Right forelimb (tissue), 1 donor: ENCODE data around the gene ZMAT5.

Experiments used
- DNase-seq: peaks from one replicate; pipeline ENCODE4 v3.0.0-alpha.2; 2018

ZMAT5 gene

DNA sequence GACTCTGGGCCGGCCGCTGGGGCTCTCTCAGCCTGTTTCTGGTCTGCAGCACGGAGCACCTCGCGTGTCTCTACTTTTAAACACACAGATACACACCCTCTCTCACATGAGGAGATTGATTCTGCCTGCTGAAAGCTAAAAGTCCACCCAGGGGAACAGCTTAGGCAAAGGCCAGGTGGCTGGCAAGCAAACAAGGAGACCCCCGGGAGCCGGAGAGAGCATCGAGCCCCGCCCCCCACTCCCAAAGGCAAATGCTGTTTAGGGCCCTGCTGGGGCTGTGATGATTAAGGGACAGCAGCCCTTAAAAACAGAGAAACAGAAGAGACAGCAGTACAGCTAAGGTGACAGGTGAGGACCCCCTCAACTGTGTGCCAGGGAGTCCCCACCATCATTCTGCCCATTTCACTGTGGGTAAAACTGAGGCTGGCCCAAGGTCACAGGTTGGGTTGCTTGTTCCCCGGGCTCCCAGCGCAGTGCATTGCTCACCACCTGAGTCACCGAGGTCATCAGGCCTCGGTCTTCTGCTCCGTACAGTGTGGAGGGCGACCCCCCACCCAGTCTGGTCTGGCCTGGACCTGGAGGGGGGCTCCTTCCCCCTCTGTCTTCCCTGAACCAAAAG, 40.2 kb downstream of the ZMAT5 start:
- DNase-seq: no peak

DNA sequence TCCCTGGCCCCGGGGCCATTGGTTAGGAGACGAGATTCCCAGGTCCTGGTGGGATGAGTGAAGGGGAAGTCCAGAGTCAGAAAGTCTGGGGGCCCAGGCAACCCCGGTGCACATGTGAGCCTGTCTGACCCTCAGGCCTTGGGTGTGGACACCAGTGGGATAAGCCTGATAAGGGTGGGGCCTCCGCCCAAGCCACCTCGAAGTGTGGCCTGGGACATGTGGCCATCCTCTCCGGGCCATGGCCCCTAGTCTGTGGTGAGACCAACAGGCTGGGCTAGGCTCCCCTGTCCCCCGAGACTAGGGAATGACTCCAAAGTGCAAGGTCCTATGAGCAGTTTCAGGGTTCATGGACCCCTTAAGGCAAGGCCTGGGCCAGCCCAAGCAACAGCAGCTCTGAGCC, 40.7 kb downstream of the ZMAT5 start:
- DNase-seq: no peak

DNA sequence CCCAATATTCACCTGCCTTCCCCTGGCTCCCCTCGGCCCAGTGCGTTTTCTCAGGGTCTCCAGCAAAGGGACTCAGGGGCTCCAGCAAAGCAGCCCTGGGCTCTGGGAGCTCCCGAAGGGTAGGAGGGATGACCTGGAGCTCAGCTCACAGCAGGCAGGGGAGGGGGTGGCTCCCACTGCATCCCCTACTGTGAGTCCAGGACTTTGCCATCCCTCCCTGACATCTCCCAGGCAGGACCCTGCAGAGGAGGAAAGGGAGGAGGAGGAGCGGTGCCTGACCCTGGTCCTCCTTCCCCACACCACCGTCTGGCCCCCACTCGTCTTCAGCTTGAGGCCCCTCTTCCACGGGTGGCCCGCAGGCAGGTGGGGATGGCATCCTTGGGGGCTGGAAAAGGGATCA, 42.0 kb downstream of the ZMAT5 start:
- no peak for DNase-seq

DNA sequence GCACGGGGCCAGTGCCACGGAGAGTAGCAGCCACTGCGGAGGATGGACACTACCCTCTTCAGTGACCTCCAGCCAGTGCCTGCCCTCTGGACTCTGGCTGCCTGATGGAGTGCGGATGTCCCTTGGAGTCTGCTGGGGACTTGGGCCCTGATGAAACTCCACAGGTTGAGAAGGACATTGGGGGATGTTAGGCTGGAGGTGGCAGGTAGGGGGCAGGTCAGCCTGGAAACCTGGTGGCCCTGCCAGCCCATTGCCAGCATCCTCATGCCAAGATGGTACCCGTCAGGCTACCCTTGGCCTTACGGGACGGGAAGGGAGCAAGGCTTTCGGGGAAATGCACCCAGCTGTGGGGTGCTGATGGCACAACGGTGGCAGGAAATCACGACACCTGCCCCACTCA, 43.0 kb downstream of the ZMAT5 start:
- no peak for DNase-seq

DNA sequence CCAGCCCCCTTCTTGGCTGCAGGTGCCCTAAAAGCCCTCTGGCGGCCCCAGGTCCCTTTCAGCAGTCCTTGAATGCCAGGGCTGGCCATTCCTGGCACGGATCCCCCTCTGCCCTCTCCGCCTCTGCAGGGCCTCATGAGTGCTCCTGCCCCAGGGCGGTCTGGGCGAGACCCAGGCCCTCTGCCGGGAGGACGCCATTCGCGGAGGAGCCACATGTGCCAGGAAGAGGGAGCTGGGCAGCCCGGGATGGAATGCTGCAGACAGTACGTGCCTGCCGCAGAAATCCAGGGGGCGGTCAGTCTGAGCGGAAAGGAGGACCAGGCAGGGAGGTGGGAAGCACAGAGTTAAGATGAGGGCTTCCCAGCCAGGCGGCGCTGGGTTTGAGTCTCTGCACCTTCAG, 44.2 kb downstream of the ZMAT5 start:
- DNase-seq: no peak

DNA sequence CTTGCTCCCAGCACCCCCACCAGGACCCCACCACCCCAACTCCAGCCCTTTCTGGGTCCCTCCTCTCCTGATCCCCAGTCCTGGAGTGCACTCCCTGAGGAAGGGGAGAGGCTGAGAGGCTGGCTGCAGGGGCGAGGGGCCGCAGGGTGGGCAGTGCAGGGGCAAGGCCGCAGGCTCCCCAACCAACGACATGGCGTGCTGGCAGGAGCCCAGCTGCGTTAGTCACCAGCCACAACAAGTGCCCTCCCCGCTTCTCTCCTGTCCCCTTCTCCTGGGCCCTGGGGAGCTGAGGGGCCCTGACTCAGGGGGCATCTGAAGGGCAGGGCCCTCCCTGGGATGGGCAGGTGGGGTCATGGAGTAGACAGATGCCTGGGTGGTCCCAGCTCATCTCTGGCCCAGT, 44.7 kb downstream of the ZMAT5 start:
- DNase-seq: no peak

DNA sequence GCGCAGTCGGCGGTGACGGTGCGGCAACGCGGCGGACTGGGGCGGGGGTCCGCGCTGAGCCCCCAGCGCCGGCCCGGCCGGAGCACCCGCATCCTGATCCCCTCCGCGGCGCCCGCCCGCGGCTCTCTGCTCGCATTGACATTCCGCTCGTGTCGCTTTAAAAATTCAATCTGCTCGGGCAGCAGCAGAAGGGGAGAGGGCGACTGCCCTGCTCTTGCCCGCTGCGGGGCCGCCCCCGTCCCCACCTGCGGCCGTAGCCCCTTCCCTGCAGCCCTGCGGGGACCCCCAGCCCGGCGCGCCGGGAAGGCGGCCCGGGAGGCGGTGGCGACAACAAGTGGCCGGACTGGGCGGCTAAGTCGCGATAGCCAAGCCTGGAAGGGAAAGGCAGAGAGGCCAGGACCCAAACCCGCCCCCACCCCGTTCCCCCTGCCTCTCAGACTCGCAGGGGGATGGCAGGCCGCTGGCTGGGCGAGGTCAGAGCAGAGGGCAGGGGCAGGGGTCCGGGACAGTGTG, 45.9 kb downstream of the ZMAT5 start:
- DNase-seq: no peak

DNA sequence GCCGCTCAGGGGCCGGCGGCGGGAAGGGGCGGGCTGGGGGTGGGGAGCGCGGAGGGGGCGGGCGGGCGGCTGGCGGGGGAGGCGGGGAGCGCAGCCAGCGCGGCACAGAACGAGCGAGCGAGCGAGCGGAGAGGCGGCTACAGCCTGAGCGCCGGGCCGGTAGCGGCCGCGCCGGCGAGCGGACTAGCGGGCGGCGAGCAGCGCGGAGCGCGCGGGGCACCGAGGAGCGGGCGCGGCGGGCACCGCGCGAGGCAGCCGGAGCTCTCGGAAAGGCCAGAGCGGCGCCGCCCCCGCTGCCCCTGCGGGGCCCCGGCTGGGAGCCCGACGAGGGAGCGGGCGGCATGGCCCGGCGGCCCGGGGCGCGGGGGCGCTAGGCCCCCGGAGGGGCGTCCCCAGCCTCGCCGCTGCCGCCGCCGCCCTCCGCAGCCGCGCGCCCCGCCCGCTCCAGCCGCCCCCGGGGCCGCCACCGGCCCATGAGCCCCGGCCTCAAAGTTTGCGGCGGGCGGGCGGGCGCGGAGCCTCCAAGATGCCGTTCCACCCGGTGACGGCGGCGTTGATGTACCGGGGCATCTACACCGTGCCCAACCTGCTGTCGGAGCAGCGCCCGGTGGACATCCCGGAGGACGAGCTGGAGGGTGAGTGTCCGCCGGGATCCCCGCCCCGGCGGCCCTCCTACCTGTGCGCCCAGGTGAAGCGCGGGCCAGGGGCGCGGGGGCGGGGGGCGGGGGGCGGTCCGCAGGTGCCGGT, 46.7 kb downstream of the ZMAT5 start, which contains the start of gene CABP7:
Gene CABP7, plus strand, starts transcription at position 105 of the 747 bp plus-strand sequence. Its CDS starts 422 bp downstream, at position 527.
- no peak for DNase-seq

DNA sequence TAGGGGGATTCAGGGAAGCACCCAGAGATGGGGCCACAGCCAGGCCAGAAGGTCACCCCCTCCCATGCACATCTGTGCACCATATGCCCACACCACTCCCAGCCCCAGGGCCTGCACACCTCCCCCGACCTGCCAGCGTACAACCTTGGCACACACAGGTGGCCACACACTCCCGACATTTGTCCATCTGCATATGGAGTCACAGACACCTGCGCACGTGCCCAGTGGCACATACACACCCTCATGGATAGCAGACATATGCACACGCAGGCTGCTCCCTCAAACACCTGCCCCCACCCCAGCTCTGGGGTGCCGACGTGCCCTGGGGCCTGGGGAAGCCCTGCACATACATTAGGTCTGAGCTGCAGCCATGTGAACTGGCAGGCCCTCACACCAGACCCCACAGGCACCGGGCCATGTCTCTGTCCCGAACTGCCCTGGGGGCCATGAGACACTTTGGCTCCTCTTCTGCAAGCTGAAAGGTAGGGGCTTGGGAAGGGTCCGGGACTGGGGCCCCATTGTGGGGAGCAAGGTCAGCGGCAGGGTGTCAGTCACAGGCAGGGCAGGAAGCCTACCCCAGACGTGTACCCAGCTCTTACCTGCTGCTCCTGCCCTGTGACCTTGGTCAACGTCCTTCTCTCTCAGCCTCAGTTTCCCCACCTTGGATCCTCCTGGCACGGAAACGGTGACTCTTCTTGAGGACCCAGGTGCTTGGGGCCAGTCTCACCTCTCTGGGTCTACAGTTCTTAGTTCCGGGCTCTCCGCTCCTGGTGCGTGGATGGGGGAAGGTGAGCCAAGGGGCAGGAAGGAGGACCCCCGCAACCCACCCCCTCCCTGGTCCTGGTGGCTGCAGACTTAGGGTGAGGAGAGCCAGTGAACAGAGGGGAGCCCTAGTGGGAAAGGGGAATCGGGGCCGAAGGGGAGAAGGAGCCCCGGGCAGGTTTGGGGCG, 47.6 kb downstream of the ZMAT5 start:
- no peak for DNase-seq

DNA sequence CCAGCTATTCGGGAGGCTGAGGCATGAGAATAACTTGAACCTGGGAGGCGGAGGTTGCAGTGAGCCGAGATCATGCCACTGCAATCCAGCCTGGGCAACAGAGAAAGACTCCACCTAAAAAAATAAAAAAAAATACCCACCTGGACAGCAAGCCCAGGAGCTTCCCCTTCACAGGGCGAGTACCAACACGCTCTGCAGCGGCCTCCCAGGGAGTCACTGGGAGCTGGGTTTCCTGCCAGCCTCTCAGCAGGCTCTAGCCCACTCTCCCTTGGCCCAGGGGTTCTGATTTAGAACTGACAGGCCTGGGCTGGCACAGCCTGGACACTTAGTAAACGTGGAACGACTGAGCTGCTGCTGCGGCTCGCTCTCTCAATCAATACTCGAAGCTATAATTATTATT, 49.0 kb downstream of the ZMAT5 start:
- DNase-seq: no peak

DNA sequence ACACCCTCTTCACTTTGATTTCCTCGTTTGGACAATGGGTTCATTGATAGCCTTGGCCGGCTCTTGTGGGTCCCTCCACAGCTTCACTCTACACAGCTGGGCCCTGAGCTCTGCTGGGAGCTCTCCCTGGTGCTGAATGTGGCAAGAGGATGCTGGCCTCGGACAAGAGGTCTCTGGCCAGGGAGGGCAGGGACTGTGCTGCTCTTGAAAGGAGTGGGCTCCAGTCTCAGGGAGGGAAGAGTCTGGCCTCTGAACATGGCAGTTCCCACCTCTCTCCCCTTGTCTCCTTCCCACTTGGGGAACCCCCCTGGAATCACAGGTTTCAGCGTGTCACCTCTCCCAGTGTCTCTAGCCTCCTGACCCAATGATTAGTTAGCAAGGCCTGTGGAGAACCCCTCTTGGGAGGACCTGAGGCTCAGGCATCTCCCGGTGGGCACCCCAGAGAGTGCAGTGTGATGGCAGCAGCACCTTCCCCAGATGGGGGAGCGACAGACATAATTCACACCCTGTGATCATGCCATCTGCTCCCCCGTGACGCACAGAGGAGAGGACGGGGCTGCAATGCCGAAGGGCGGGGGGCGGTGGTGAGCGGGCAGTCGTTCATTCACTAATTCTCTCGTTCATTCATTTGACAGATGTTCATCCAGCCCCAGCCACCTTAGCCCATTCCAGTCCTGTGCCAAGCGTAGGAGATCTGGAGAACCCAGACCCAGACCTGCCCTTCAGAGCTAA, 49.8 kb downstream of the ZMAT5 start:
- peak; percentile 80 for DNase-seq

DNA sequence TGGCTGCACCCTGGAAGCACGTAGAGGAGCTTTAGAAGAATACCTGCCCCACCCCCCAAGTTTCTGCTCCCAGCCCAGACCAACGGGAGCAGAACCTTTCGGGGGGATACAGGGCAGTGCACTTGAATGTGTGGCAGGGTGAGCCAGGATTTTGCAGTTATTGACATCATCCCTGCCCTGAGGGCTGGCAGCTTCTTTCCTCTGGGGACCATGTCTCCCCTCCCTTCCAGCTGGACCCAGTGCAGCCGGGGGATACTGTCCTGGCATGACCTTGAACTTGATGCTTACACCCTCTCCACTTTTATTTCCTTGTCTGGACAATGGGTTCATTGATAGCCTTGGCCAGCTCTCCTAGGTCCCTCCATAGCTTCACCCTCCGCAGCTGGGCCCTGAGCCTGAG, 51.1 kb downstream of the ZMAT5 start:
- no peak for DNase-seq

DNA sequence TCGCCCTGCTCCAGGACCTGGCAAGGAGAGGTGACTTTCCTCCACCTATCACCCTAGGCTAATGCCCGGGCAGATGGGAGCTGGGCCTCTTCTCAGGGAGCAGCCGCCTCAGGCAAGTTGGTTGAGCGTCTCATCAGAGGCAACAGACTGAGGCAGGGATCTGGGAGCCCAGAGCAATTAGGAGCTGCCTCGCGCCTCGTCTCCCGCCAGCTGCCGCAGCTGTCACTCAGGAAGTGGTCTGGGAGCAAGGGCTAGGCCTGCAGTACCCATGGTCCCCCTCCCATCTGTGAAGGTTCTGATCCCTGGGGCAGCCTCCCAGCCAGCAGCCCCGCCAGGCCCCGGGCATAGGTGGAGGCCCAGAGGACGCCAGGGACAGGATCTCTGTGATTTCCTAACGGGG, 51.6 kb downstream of the ZMAT5 start:
- no peak for DNase-seq

DNA sequence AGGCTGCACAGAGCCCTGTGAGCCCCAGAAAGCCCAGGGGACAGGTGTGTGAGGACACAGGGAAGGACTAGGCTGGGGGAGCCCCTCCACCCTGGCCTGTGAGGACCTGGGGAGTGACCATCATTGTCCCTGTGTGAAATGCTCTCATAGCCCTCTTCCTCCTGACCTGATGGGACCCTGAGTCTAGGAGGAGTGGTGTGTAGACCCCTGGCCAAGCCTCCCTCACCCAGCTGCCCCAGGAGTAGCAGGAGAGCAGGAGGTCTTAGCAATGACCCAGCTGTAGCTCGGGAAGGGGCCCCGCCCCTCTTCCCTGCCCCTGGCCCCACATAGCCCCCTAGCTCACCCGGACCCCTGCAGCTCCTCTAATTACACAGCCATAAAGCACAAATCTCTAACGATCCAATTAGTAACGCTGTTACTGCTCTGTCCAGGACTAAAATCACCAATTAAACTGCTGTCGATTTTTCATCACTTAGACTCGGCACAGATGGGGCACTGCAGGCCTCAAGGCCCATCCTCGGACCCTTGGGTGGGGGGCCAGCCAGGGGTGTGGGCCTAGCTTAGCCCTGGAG, 53.6 kb downstream of the ZMAT5 start:
- DNase-seq: no peak

DNA sequence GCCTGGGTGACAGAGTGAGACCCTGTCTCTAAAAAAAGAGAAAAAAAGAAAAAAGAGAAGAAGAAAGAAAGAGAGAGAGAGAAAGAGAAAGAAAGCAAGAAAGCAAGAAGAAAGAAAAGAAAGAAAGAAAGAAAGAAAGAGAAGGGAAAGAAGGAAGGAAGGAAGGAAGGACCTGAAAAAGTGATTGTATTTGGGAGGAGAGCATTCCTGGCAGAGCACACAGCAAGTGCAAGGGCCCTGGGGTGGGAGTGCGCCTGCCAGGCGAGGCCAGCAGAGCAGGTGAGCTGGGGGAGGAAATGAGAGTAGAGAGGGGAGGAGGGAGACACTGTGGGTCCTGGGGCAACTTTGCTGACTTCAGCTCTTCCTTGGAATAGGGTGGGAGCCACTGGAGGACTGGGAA, 54.7 kb downstream of the ZMAT5 start:
- DNase-seq: no peak

DNA sequence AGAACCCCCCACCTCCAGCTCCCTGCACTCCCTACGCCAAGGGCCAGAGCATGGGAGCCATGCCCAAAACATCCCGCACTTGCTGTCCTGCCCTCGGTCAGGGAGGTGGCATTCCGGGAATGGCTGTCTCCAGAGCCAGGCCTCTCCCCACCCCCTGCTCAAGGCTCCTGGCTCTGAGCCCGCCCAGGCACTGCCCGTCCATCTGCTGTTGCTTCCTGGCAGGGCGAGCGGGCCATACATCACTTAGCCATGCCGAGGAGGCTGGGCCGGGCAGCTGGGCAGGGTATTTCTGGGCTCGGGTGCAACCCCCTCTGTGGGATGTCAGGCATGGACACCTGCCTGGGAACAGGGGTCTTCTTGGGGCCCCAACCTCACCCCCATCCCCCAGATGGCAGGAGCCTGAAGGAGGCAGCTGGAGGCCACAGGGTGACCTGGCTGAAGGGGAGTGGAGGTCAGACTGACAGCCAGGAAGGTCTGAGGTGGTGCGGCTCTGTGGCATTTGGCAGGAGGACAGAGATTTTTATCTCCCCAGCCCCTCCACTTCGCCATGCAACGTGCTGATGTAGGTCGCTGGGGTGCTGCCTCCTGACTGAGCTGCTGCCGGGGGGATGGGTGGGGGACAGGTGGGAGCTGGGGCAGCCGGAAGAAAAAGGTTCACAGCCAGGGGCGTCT, 55.7 kb downstream of the ZMAT5 start:
- DNase-seq: no peak

DNA sequence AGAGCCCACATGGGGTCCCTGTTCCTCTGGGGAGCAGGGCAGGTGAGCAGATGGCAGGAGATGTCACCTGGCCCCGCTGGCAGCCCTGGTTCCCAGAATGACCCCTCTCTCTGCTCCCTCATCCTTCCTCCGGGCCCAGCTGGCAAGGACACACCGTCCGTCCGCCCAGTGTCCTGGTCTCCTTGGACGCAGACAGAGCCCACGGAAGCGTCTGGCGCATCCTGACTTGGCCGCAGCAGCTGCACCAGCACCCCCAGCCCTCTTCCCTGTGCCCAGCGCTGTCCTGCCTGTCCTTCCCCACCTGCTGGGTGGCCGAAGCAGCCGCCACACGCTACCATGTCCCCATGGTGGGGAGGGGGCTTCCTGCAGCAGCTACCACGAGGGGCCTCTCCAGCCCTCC, 56.6 kb downstream of the ZMAT5 start:
- DNase-seq: no peak

DNA sequence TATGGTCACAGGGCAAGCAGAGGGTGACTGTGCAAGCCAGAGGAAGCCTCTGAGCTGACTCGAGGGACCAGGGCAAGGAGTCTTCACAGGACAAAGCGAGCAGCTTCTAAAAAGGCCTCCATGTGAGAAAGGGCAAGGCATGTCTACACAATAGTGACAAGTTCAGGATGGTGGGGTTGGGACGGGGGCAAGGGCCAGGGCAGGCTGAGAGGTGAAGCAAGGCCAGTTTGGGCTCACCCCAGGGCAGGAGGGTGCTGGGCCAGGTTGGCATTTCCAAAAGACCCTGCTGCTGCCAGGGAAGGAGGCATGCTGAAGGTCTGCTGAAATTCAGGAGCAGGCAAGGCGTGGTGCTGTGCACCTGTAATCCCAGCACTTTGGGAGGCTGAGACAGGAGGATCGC, 59.3 kb downstream of the ZMAT5 start:
- DNase-seq: no peak

DNA sequence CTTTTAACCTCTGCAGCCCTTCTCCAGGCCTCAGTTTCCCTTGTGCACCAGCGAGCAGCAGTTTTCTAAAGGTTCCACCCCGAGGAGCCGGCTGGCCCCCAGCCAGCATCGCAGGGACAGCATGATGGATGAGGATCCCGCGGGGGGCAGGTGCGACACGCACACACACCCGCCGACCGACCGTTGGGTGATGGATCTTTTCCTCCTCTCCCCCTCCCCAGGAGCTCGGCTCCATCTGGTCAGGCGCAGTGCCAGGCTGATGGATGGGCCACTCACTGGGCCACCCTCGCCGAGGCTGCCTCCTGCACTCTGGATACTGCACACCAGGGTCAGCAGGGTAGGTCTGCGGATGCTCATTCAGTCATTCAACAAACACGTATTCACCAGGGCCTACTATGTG, 59.8 kb downstream of the ZMAT5 start:
- no peak for DNase-seq

DNA sequence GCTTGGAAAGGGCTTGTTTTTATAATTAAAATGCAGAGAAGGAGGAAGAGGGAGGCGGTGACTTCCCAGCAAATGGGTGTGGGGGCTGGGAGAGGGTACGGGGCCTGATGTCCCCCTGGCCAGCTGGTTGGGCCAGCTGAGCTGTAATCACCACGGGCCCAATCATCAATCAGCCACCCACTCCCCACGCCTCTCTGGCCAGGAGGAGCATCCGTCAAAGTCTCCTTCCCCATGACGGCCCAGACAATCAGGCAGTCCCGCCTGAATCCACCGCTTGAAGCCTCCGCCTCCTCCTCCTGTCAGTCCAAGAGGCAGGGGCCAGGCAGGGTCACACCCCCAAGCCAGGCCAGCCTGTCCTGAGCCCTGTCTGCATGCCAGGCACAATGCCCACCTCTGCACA, 60.3 kb downstream of the ZMAT5 start:
- DNase-seq: no peak

DNA sequence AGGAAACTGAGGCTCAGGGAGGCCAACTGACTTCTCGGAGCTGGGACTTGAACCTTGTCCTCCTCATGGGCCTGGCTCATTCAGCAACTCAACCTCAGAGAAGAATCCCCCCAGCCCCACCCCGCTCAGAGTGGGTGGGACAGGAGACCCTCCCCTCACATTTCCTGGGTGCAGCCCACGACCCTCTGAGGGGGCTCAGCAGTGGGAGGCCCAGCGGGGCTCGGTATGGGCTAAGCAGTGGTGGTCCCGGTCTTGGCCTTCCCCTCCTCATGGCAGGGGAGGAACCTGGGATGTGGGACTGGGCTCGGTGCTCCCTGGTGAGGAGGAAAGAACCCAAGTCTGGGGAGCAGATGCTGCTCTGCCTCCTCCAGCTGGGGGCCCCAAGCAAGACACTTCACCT, 61.2 kb downstream of the ZMAT5 start:
- no peak for DNase-seq
